GM13977 (cell line): Measurements from ENCODE around the gene MSN.

Source experiments
- DNase-seq: peaks from one replicate; pipeline ENCODE4 v3.0.0; 2012; ENCODE audit warnings: low spot score
- CTCF ChIP-seq: IDR thresholded peaks from 2 replicates; pipeline ENCODE4 v1.5.1; 2012; ENCODE audit warnings: mild to moderate bottlenecking, control low read depth; ENCODE audit not compliant: insufficient read depth; ENCODE audit errors: extremely low read depth, missing control alignments
- in situ Hi-C: fragments of 300-500 bp; cut with MboI; formaldehyde crosslinking; loops from one replicate; pipeline ENCODE4 v1.12.0; 2022; ENCODE audit warnings: low sequenced_read_pairs, low pct_unique_long_range_greater_than_20kb, mixed read lengths, inconsistent platforms; ENCODE audit not compliant: unreplicated experiment

The MSN gene

GRCh38 chrX:65673857-65674203, 6.4 kb downstream of the MSN start:
- no peak for DNase-seq
- in situ Hi-C loops, result no loop called here
- TF ChIP-seq CTCF, result no peak

- no peak for DNase-seq
- in situ Hi-C loops, result no loop called here
Observed at GRCh38 chrX:65674204-65674893, 6.9 kb downstream of the MSN start.

GRCh38 chrX:65677954-65678469, 10.6 kb downstream of the MSN start:
- no peak for TF ChIP-seq CTCF
- no peak for DNase-seq
- in situ Hi-C loops, result no loop called here

More at GRCh38 chrX:65674204-65674893, 6.9 kb downstream of the MSN start:
- no peak for TF ChIP-seq CTCF

GRCh38 chrX:65679071-65679540, 11.7 kb downstream of the MSN start:
- no peak for TF ChIP-seq CTCF
- in situ Hi-C loops, result no loop called here
- no peak for DNase-seq

- no peak for DNase-seq
- TF ChIP-seq CTCF, result no peak
- in situ Hi-C loops, result no loop called here
Observed at GRCh38 chrX:65681810-65682209, 14.4 kb downstream of the MSN start.

GRCh38 chrX:65685112-65685511, 17.7 kb downstream of the MSN start:
- no peak for DNase-seq
- in situ Hi-C loops, result no loop called here

More at GRCh38 chrX:65685112-65685511, 17.7 kb downstream of the MSN start:
- no peak for TF ChIP-seq CTCF
